Ishikawa (cell line): ENCODE data around the gene ADAR.

ENCODE experiments used
- CEBPB ChIP-seq: IDR thresholded peaks from 2 replicates; pipeline ENCODE4 v1.6.1; 2012
- CREB1 ChIP-seq: IDR thresholded peaks from 2 replicates; pipeline ENCODE4 v1.6.1; 2012; ENCODE audit warnings: low read depth
- EGR1 ChIP-seq: IDR thresholded peaks from 2 replicates; pipeline ENCODE4 v1.6.1; 2012
- EP300 ChIP-seq: IDR thresholded peaks from 2 replicates; pipeline ENCODE4 v1.6.1; 2012; ENCODE audit warnings: borderline replicate concordance
- FOXM1 ChIP-seq: IDR thresholded peaks from 2 replicates; pipeline ENCODE4 v1.6.1; 2012; ENCODE audit warnings: low read depth, borderline replicate concordance
- NFIC ChIP-seq: IDR thresholded peaks from 2 replicates; pipeline ENCODE4 v1.6.1; 2012
- RAD21 ChIP-seq: IDR thresholded peaks from 2 replicates; pipeline ENCODE4 v1.6.1; 2012; ENCODE audit warnings: low read depth
- REST ChIP-seq: IDR thresholded peaks from 2 replicates; pipeline ENCODE4 v1.6.1; 2012; ENCODE audit warnings: low read depth, mild to moderate bottlenecking
- TAF1 ChIP-seq: IDR thresholded peaks from 2 replicates; pipeline ENCODE4 v1.6.1; 2012; ENCODE audit warnings: low read depth, mild to moderate bottlenecking
- TCF12 ChIP-seq: IDR thresholded peaks from 2 replicates; pipeline ENCODE4 v1.6.1; 2012; ENCODE audit warnings: low read depth
- TEAD4 ChIP-seq: IDR thresholded peaks from 2 replicates; pipeline ENCODE4 v1.6.1; 2012
- USF1 ChIP-seq: IDR thresholded peaks from 2 replicates; pipeline ENCODE4 v1.6.1; 2012
- YY1 ChIP-seq: IDR thresholded peaks from 2 replicates; pipeline ENCODE4 v1.6.1; 2012; ENCODE audit warnings: low read depth
- ZBTB7A ChIP-seq: IDR thresholded peaks from 2 replicates; pipeline ENCODE4 v1.6.1; 2012; ENCODE audit warnings: low read depth
- TF ChIP-seq, protein P1 (sequence below): IDR thresholded peaks from 2 replicates; pipeline ENCODE4 v1.6.1; 2012

The ADAR gene

GRCh38 chr1:154559466-154560044 lies 48.4 kb downstream of the ADAR start:
- TF ChIP-seq YY1 = 0 out of 2 replicates have a peak, but pooled peaks have one; percentile 28
- TF ChIP-seq TEAD4 = no peak
- TF ChIP-seq RAD21 = peak; percentile 90

- TF ChIP-seq ZBTB7A (no peak), TAF1 (peak; percentile 63; the same call in 1 of the 2 replicates), CREB1 (peak; percentile 75), EGR1 (peak; percentile 22; the same call in 1 of the 2 replicates), CEBPB (no peak), USF1 (peak; percentile 99), TCF12 (peak; percentile 22; the same call in 1 of the 2 replicates)
- TF ChIP-seq, protein P1, sequence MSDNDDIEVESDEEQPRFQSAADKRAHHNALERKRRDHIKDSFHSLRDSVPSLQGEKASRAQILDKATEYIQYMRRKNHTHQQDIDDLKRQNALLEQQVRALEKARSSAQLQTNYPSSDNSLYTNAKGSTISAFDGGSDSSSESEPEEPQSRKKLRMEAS = peak; percentile 100
Measured at GRCh38 chr1:154558720-154559465, 49.1 kb downstream of the ADAR start.

- TF ChIP-seq, protein P1 = no peak
- TF ChIP-seq YY1 (peak; percentile 91), CEBPB (no peak)
Measured at GRCh38 chr1:154557939-154558719, 49.9 kb downstream of the ADAR start, which contains the start of gene UBE2Q1. UBE2Q1 (minus strand) TSS chr1:154558662; CDS start chr1:154558553, 109 bp downstream.

DNA sequence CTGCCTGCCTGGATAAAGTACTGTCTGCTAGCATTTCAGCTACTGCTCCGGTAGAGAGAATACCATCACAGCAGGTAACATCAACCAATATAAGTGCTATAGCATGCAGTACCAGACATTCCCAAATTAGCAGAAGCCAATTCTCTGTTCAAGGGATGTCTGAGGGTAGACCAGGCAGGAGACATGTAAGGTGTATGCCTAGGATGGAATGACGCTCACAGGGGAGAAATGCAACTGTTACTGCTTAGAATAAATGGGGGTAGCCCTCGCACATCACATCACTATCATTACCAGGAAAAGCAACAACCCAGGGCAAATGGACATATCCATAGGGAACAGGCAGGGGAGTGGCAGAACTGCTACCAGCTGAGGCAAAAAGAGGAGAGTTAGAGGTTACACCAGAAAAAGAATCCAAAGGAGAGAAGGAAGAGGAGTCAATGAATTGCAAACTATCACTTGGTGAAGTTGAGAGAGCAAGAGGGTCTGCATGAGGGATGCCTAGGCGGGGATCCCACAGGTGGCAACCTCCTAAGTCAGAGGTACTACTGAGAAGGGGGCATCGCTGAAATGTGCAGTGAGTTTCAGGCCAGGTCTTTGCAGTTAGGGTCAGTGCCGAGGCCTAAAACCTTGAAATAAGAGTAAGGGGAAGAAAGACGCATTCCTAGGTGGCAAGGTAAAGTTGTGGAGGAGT lies 50.6 kb downstream of the ADAR start:
- no peak for TF ChIP-seq FOXM1
- no peak for TF ChIP-seq CREB1
- no peak for TF ChIP-seq TAF1
- TF ChIP-seq NFIC = no peak
- TF ChIP-seq EP300 = no peak
- TF ChIP-seq ZBTB7A = no peak
- TF ChIP-seq, protein P1 = no peak
- no peak for TF ChIP-seq REST
- TF ChIP-seq YY1 = no peak
- no peak for TF ChIP-seq TCF12
- no peak for TF ChIP-seq EGR1
- no peak for TF ChIP-seq RAD21
- no peak for TF ChIP-seq USF1
- no peak for TF ChIP-seq CEBPB
- no peak for TF ChIP-seq TEAD4

DNA sequence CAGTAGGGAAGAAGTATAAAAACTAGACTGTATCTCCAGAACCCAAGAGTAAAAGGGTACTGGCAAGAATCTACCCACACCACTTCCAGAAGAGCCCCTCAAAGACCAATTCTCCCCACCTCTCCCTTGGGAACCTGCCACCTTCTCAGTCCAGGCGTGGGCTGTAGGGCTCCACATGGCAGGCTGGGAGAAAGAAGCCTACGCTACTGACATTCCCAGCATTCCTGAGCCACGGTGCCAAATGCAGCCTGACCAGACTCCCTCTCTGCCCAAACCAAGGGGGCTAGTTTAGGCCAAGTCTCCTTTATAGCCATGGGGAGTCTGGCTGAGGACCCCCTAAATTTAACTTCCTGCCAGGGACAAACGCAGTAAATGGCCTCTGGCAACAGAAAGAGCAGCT lies 51.6 kb downstream of the ADAR start:
- TF ChIP-seq YY1 (no peak), ZBTB7A (no peak), TEAD4 (peak; percentile 69)

- TF ChIP-seq ZBTB7A (no peak), CEBPB (no peak), RAD21 (no peak), FOXM1 (no peak), REST (no peak), EP300 (no peak), USF1 (no peak), EGR1 (no peak), TEAD4 (no peak), YY1 (no peak), NFIC (no peak; the same call in 1 of the 2 replicates), TAF1 (no peak)
- TF ChIP-seq, protein P1 = no peak
Measured at GRCh38 chr1:154553056-154554030, 54.6 kb downstream of the ADAR start.
